ENCODE data around the gene OR4C6.

The OR4C6 gene

GRCh38 chr11:55661901-55662300 is at the start of gene OR4C6:
OR4C6 (plus strand) TSS chr11:55662201; CDS start chr11:55665167, 2,966 bp downstream.
- in situ Hi-C loops (cut with MboI; ENCODE audit: low pct_unique_long_range_greater_than_20kb, low sequenced_read_pairs, unreplicated experiment), result no loop called here
- DNase-seq (ENCODE audit: low spot score), result no peak
- TF ChIP-seq, protein P1, sequence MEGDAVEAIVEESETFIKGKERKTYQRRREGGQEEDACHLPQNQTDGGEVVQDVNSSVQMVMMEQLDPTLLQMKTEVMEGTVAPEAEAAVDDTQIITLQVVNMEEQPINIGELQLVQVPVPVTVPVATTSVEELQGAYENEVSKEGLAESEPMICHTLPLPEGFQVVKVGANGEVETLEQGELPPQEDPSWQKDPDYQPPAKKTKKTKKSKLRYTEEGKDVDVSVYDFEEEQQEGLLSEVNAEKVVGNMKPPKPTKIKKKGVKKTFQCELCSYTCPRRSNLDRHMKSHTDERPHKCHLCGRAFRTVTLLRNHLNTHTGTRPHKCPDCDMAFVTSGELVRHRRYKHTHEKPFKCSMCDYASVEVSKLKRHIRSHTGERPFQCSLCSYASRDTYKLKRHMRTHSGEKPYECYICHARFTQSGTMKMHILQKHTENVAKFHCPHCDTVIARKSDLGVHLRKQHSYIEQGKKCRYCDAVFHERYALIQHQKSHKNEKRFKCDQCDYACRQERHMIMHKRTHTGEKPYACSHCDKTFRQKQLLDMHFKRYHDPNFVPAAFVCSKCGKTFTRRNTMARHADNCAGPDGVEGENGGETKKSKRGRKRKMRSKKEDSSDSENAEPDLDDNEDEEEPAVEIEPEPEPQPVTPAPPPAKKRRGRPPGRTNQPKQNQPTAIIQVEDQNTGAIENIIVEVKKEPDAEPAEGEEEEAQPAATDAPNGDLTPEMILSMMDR (IDR thresholded peaks at IDR 0.05; ENCODE audit: extremely low read depth, insufficient read depth, missing control alignments), result no peak

DNA sequence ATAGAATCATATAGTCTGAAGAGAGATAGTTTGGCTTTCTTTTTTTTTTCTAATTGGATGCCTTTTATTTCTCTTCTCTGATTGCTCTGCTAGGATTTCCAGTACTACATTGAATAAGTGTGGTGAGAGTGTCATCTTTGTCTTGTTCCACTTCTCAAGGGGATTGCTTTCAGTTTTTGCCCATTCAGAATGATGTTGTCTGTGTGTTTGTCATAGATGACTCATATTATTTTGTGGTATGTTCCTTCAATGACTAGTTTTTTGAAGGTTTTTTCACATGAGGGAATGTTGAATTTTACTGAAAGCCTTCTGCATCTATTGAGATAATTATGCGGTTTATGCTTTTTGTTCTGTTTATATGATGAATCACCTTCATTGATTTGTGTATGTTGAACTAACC is 37.5 kb upstream of the OR4C6 start:
- no peak for DNase-seq (ENCODE audit: low spot score)
- in situ Hi-C loops (cut with MboI; ENCODE audit: low pct_unique_long_range_greater_than_20kb, low sequenced_read_pairs, unreplicated experiment), result no loop called here
- TF ChIP-seq, protein P1 (IDR thresholded peaks at IDR 0.05; ENCODE audit: extremely low read depth, insufficient read depth, missing control alignments), result no peak

- in situ Hi-C loops (cut with MboI; ENCODE audit: low pct_unique_long_range_greater_than_20kb, low sequenced_read_pairs, unreplicated experiment), result no loop called here
- TF ChIP-seq, protein P1 (IDR thresholded peaks at IDR 0.05; ENCODE audit: extremely low read depth, insufficient read depth, missing control alignments), result no peak
- DNase-seq (ENCODE audit: low spot score), result no peak
Measured at GRCh38 chr11:55634813-55635212, 27.2 kb upstream of the OR4C6 start, which contains the start of gene OR4P4. OR4P4 (plus strand) TSS chr11:55635113.

- in situ Hi-C loops (cut with MboI; ENCODE audit: low pct_unique_long_range_greater_than_20kb, low sequenced_read_pairs, unreplicated experiment), result no loop called here
- no peak for DNase-seq (ENCODE audit: low spot score)
- TF ChIP-seq, protein P1 (IDR thresholded peaks at IDR 0.05; ENCODE audit: extremely low read depth, insufficient read depth, missing control alignments), result no peak
Measured at GRCh38 chr11:55648027-55648426, 14.0 kb upstream of the OR4C6 start, which contains the start of gene OR4S2. OR4S2 (plus strand) TSS chr11:55648327; CDS start chr11:55650904, 2,577 bp downstream.

DNA sequence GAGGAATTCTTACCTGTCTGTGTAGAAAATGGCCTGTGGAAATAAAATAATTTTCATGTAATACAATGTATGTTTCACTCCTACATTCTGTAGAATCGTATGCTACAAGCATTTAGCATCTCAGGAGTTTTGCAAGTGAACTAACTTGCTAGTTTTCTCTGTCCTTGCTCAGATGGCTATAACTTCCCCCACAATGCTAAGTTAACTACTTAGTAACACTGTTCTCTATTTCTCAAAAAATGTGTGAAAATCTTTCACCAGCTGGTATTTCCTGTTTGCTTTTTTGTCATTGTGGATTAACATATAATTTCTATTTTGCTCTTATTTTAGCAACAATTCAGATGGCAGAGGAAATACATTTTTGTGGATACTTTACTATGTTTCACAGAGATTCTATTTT is 9.4 kb upstream of the OR4C6 start:
- in situ Hi-C loops (cut with MboI; ENCODE audit: low pct_unique_long_range_greater_than_20kb, low sequenced_read_pairs, unreplicated experiment), result no loop called here
- TF ChIP-seq, protein P1 (IDR thresholded peaks at IDR 0.05; ENCODE audit: extremely low read depth, insufficient read depth, missing control alignments), result no peak
- DNase-seq (ENCODE audit: low spot score), result no peak

GRCh38 chr11:55655096-55655495 is 6.9 kb upstream of the OR4C6 start:
- no peak for DNase-seq (ENCODE audit: low spot score)
- TF ChIP-seq, protein P1 (IDR thresholded peaks at IDR 0.05; ENCODE audit: extremely low read depth, insufficient read depth, missing control alignments), result no peak
- in situ Hi-C loops (cut with MboI; ENCODE audit: low pct_unique_long_range_greater_than_20kb, low sequenced_read_pairs, unreplicated experiment), result no loop called here
